WTC11 (cell line): Measurements from ENCODE around the gene LMCD1. TPM values are rescaled to one million over a fixed set of nuclear protein-coding genes. Genes with fewer than 3 reads are reported as not detected.

Experiments used
- ATAC-seq: fragments of 200-7000 bp; cut with Tn5 transposase; 2 replicates; pipeline ENCODE4 v1.10.0; 2021; ENCODE audit warnings: mild to moderate bottlenecking, moderate library complexity
- CTCF ChIA-PET: fragments of 300-600 bp; sonication (Branson Sonifier 250); formaldehyde crosslinking; loops from one replicate; lab custom pipeline; 2021; ENCODE audit warnings: antibody characterized with exemption; lab: Charles Lee
- POLR2A ChIA-PET: fragments of 350-600 bp; sonication (Branson Sonifier 250); formaldehyde crosslinking; loops from one replicate; lab custom pipeline; 2021; ENCODE audit warnings: antibody characterized with exemption; lab: Charles Lee
- DNase-seq: peaks from one replicate; pipeline ENCODE4 v3.0.0; 2021; ENCODE audit warnings: low spot score
- H3K27ac Mint-ChIP-seq: 2 replicates; pipeline ENCODE4 v1.8.0; 2021; ENCODE audit warnings: mixed read lengths
- H3K27me3 Mint-ChIP-seq: 2 replicates; pipeline ENCODE4 v1.8.0; 2021; ENCODE audit warnings: low read depth, mild to moderate bottlenecking, moderate library complexity, mixed read lengths
- H3K36me3 Mint-ChIP-seq: 2 replicates; pipeline ENCODE4 v1.8.0; 2021; ENCODE audit warnings: mixed read lengths
- H3K4me1 Mint-ChIP-seq: 2 replicates; pipeline ENCODE4 v1.8.0; 2022; ENCODE audit warnings: mixed read lengths
- H3K4me3 Mint-ChIP-seq: 2 replicates; pipeline ENCODE4 v1.8.0; 2021; ENCODE audit warnings: mild to moderate bottlenecking, moderate library complexity, mixed read lengths
- H3K9me3 Mint-ChIP-seq: 2 replicates; pipeline ENCODE4 v1.8.0; 2021; ENCODE audit warnings: mixed read lengths
- CBFB ChIP-seq: sonication (generic); formaldehyde crosslinking; IDR thresholded peaks from 2 replicates; pipeline ENCODE4 v1.8.1; 2022; ENCODE audit warnings: mild to moderate bottlenecking, low read depth, missing genetic modification reagents
- E2F5 ChIP-seq: sonication (generic); formaldehyde crosslinking; IDR thresholded peaks from 2 replicates; pipeline ENCODE4 v1.8.1; 2022; ENCODE audit warnings: mild to moderate bottlenecking, moderate library complexity, missing genetic modification reagents
- FOXK1 ChIP-seq: sonication (generic); formaldehyde crosslinking; IDR thresholded peaks from 2 replicates; pipeline ENCODE4 v1.8.0; 2022; ENCODE audit warnings: mild to moderate bottlenecking, moderate library complexity, missing genetic modification reagents
- HMGXB4 ChIP-seq: sonication (generic); formaldehyde crosslinking; IDR thresholded peaks from 2 replicates; pipeline ENCODE4 v1.8.1; 2023; ENCODE audit warnings: mild to moderate bottlenecking, moderate library complexity, missing genetic modification reagents
- JUN ChIP-seq: sonication (generic); formaldehyde crosslinking; IDR thresholded peaks from 2 replicates; pipeline ENCODE4 v1.8.0; 2023; ENCODE audit warnings: mild to moderate bottlenecking, missing genetic modification reagents
- MXD4 ChIP-seq: fragments of 250-450 bp; sonication (Bioruptor Pico); IDR thresholded peaks from 2 replicates; pipeline ENCODE4 v1.8.0; 2021; ENCODE audit warnings: mild to moderate bottlenecking, moderate library complexity, borderline replicate concordance
- NR2C2 ChIP-seq: sonication (generic); formaldehyde crosslinking; IDR thresholded peaks from 2 replicates; pipeline ENCODE4 v1.8.0; 2022; ENCODE audit warnings: mild to moderate bottlenecking, missing genetic modification reagents
- SMAD4 ChIP-seq: sonication (generic); formaldehyde crosslinking; IDR thresholded peaks from 2 replicates; pipeline ENCODE4 v1.8.0; 2022; ENCODE audit warnings: mild to moderate bottlenecking, missing genetic modification reagents
- TP53 ChIP-seq: sonication (generic); formaldehyde crosslinking; IDR thresholded peaks from 2 replicates; pipeline ENCODE4 v1.8.1; 2023; ENCODE audit warnings: mild to moderate bottlenecking, missing genetic modification reagents
- ZBTB21 ChIP-seq: sonication (generic); formaldehyde crosslinking; IDR thresholded peaks from 2 replicates; pipeline ENCODE4 v1.8.1; 2023; ENCODE audit warnings: mild to moderate bottlenecking, missing genetic modification reagents, borderline replicate concordance
- ZMAT4 ChIP-seq: fragments of 250-450 bp; sonication (Bioruptor Pico); IDR thresholded peaks from 2 replicates; pipeline ENCODE4 v1.9.0; 2021; ENCODE audit warnings: mild to moderate bottlenecking
- ZNF317 ChIP-seq: sonication (generic); formaldehyde crosslinking; IDR thresholded peaks from 2 replicates; pipeline ENCODE4 v1.8.1; 2023; ENCODE audit warnings: low read depth, mild to moderate bottlenecking, moderate library complexity, missing genetic modification reagents, borderline replicate concordance
- ZNF423 ChIP-seq: fragments of 250-450 bp; sonication (Bioruptor Pico); IDR thresholded peaks from 2 replicates; pipeline ENCODE4 v2.1.2; 2022; ENCODE audit warnings: mild to moderate bottlenecking, moderate library complexity
- ZNF671 ChIP-seq: fragments of 250-450 bp; sonication (Bioruptor Pico); IDR thresholded peaks from 2 replicates; pipeline ENCODE4 v1.8.0; 2021; ENCODE audit warnings: mild to moderate bottlenecking
- total RNA-seq: library from RNA; stranded (reverse); gene quantifications from 3 replicates; pipeline ENCODE4 v1.2.3, GENCODE V29; 2021
- TF ChIP-seq, protein P1 (sequence below): sonication (generic); formaldehyde crosslinking; IDR thresholded peaks from 2 replicates; pipeline ENCODE4 v1.8.1; 2023; ENCODE audit warnings: mild to moderate bottlenecking, missing genetic modification reagents
- TF ChIP-seq, protein P2 (sequence below): sonication (generic); formaldehyde crosslinking; conservative IDR thresholded peaks from 2 replicates; pipeline ENCODE4 v1.8.1; 2022; ENCODE audit warnings: mild to moderate bottlenecking, missing genetic modification reagents
- TF ChIP-seq, protein P3 (sequence below): sonication (generic); formaldehyde crosslinking; IDR thresholded peaks from 2 replicates; pipeline ENCODE4 v1.8.0; 2023; ENCODE audit warnings: missing genetic modification reagents
- TF ChIP-seq, protein P4 (sequence below): sonication (generic); formaldehyde crosslinking; conservative IDR thresholded peaks from 2 replicates; pipeline ENCODE4 v1.8.1; 2023; ENCODE audit warnings: mild to moderate bottlenecking, low read depth, missing genetic modification reagents, moderate library complexity
- TF ChIP-seq, protein P5 (sequence below): fragments of 250-450 bp; sonication (Bioruptor Pico); IDR thresholded peaks from 2 replicates; pipeline ENCODE4 v2.1.2; 2022; ENCODE audit warnings: mild to moderate bottlenecking, moderate library complexity
- TF ChIP-seq, protein P6 (sequence below): fragments of 200-600 bp; IDR thresholded peaks from 2 replicates; pipeline ENCODE4 v1.8.0; 2022; ENCODE audit warnings: antibody characterized with exemption

Gene LMCD1
- total RNA-seq, 1 experiment from 2014 or later = 12.5 TPM

DNA sequence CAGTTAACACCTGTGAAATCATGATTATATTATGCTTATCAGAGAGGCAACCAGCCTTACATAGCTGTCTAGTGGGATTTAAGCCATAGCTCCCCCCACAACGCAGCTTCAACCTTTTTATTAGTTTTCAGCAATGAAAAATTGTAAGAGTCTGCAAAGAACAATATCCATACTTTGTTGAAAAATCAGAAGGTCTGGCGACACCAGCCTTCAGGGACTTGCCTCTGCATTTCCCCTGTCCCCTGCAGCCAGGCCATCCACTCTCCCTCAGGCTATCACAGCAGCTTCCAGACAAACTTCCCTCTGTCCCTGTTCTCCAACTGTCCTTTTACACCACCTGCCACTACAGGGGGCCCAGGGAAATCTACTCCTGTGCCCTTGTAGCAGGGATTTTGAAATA, 83.0 kb downstream of the LMCD1 start (continued):
- TF ChIP-seq HMGXB4 (CRISPR knock-in tag) (no peak), E2F5 (no peak)

DNA sequence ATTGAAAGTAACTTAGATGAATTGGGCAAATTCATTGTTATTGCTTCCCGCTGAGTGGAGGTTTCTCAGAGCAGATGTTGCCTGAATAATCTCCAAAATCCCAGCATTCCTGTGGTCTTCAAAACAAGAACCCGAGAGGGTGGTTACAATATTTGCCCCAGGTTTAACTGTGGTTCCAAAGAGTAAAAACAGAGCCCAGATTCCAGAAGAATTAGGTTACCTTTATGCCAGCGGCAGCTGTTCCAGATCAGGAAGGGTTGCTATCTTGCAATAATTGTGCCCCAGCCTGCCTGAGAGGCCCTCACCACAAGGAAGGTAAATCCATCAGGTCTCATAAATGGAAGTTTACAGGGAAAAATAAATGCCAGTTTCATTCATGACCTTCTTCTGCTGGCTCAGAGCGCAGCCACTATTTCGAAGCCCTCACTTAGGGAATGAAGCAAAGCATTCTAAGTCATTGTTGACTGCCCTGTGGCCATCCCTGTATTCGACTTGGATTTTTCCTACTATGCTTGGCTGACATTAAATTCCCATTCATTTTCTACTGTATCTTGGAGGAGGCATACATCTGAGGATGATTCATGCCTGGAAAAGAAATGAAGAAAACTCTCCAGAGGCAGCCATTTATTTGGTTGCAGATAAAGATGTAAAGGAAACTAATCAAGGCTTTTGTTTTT, 88.4 kb downstream of the LMCD1 start:
- no peak overlapping the region for H3K27ac Mint-ChIP-seq
- TF ChIP-seq NR2C2 (CRISPR knock-in tag) (no peak), CBFB (CRISPR knock-in tag) (no peak), ZNF671 (CRISPR knock-in tag) (no peak), ZNF317 (CRISPR knock-in tag) (no peak), ZBTB21 (CRISPR knock-in tag) (no peak), SMAD4 (no peak), ZNF423 (CRISPR knock-in tag) (no peak), TP53 (no peak)
- TF ChIP-seq, protein P1, sequence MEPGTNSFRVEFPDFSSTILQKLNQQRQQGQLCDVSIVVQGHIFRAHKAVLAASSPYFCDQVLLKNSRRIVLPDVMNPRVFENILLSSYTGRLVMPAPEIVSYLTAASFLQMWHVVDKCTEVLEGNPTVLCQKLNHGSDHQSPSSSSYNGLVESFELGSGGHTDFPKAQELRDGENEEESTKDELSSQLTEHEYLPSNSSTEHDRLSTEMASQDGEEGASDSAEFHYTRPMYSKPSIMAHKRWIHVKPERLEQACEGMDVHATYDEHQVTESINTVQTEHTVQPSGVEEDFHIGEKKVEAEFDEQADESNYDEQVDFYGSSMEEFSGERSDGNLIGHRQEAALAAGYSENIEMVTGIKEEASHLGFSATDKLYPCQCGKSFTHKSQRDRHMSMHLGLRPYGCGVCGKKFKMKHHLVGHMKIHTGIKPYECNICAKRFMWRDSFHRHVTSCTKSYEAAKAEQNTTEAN (CRISPR knock-in tag) = no peak
- TF ChIP-seq, protein P2, sequence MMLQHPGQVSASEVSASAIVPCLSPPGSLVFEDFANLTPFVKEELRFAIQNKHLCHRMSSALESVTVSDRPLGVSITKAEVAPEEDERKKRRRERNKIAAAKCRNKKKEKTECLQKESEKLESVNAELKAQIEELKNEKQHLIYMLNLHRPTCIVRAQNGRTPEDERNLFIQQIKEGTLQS = no peak
- TF ChIP-seq, protein P3, sequence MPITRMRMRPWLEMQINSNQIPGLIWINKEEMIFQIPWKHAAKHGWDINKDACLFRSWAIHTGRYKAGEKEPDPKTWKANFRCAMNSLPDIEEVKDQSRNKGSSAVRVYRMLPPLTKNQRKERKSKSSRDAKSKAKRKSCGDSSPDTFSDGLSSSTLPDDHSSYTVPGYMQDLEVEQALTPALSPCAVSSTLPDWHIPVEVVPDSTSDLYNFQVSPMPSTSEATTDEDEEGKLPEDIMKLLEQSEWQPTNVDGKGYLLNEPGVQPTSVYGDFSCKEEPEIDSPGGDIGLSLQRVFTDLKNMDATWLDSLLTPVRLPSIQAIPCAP (CRISPR knock-in tag) = no peak
- TF ChIP-seq, protein P4, sequence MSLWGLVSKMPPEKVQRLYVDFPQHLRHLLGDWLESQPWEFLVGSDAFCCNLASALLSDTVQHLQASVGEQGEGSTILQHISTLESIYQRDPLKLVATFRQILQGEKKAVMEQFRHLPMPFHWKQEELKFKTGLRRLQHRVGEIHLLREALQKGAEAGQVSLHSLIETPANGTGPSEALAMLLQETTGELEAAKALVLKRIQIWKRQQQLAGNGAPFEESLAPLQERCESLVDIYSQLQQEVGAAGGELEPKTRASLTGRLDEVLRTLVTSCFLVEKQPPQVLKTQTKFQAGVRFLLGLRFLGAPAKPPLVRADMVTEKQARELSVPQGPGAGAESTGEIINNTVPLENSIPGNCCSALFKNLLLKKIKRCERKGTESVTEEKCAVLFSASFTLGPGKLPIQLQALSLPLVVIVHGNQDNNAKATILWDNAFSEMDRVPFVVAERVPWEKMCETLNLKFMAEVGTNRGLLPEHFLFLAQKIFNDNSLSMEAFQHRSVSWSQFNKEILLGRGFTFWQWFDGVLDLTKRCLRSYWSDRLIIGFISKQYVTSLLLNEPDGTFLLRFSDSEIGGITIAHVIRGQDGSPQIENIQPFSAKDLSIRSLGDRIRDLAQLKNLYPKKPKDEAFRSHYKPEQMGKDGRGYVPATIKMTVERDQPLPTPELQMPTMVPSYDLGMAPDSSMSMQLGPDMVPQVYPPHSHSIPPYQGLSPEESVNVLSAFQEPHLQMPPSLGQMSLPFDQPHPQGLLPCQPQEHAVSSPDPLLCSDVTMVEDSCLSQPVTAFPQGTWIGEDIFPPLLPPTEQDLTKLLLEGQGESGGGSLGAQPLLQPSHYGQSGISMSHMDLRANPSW = no peak
- TF ChIP-seq, all 79 proteins: peak for 0
- ChIA-PET POLR2A (no interaction called here), CTCF (no interaction called here)
- H3K9me3 Mint-ChIP-seq = no peaks in the 10 kb centered on the region
- ATAC-seq = no peak
- H3K27me3 Mint-ChIP-seq = no peaks in the 10 kb centered on the region
- H3K36me3 Mint-ChIP-seq = no peaks in the 10 kb centered on the region
- DNase-seq = no peak
- H3K4me1 Mint-ChIP-seq = 0 out of 2 replicates have a peak, but pooled peaks cover 4% of the 10 kb centered on the region
- no peak overlapping the region for H3K4me3 Mint-ChIP-seq

- no peaks in the 10 kb centered on the region for H3K9me3 Mint-ChIP-seq
- ChIA-PET POLR2A (no interaction called here), CTCF (no interaction called here)
- H3K27ac Mint-ChIP-seq = no peak overlapping the region
- ATAC-seq (no peak), DNase-seq (no peak)
- H3K4me3 Mint-ChIP-seq = no peak overlapping the region
- H3K4me1 Mint-ChIP-seq = 0 out of 2 replicates have a peak, but pooled peaks cover 4% of the 10 kb centered on the region
- no peaks in the 10 kb centered on the region for H3K27me3 Mint-ChIP-seq
- TF ChIP-seq, protein P5, sequence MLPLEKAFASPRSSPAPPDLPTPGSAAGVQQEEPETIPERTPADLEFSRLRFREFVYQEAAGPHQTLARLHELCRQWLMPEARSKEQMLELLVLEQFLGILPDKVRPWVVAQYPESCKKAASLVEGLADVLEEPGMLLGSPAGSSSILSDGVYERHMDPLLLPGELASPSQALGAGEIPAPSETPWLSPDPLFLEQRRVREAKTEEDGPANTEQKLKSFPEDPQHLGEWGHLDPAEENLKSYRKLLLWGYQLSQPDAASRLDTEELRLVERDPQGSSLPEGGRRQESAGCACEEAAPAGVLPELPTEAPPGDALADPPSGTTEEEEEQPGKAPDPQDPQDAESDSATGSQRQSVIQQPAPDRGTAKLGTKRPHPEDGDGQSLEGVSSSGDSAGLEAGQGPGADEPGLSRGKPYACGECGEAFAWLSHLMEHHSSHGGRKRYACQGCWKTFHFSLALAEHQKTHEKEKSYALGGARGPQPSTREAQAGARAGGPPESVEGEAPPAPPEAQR (CRISPR knock-in tag) = no peak
- no peak for TF ChIP-seq JUN
- TF ChIP-seq, protein P6, sequence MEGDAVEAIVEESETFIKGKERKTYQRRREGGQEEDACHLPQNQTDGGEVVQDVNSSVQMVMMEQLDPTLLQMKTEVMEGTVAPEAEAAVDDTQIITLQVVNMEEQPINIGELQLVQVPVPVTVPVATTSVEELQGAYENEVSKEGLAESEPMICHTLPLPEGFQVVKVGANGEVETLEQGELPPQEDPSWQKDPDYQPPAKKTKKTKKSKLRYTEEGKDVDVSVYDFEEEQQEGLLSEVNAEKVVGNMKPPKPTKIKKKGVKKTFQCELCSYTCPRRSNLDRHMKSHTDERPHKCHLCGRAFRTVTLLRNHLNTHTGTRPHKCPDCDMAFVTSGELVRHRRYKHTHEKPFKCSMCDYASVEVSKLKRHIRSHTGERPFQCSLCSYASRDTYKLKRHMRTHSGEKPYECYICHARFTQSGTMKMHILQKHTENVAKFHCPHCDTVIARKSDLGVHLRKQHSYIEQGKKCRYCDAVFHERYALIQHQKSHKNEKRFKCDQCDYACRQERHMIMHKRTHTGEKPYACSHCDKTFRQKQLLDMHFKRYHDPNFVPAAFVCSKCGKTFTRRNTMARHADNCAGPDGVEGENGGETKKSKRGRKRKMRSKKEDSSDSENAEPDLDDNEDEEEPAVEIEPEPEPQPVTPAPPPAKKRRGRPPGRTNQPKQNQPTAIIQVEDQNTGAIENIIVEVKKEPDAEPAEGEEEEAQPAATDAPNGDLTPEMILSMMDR = no peak
- TF ChIP-seq FOXK1 (CRISPR knock-in tag) = no peak
- no peak for TF ChIP-seq ZMAT4
- no peak for TF ChIP-seq MXD4 (CRISPR knock-in tag)
- no peaks in the 10 kb centered on the region for H3K36me3 Mint-ChIP-seq
These were observed 91.6 kb downstream of the LMCD1 start for GRCh38 chr3:8593021-8593827.
